GM18909 (cell line): ENCODE data around the gene PHOX2A.
"Not testable (repeated sequence)": the region's sequence is repeated elsewhere in the genome, so short reads cannot be mapped to it uniquely, and the experiment has no call there.

ENCODE experiments used
- ATAC-seq: cut with Tn5 transposase; IDR thresholded peaks from one replicate; pipeline ENCODE4 v1.9.1; 2021; ENCODE audit warnings: mild to moderate bottlenecking; ENCODE audit not compliant: unreplicated experiment, poor library complexity

Gene PHOX2A

GRCh38 chr11:72224564-72225410, 19.2 kb downstream of the PHOX2A start, which contains the start of gene INPPL1:
Gene INPPL1, plus strand, starts transcription at chr11:72224767. Its CDS starts 218 bp downstream, at chr11:72224985.
- no peak for ATAC-seq

- peak; percentile 55 for ATAC-seq
These were observed 20.1 kb downstream of the PHOX2A start for GRCh38 chr11:72223615-72224563.

GRCh38 chr11:72222907-72223614, 20.9 kb downstream of the PHOX2A start:
- ATAC-seq, result peak; percentile 77

GRCh38 chr11:72222106-72222891, 21.7 kb downstream of the PHOX2A start:
- no peak for ATAC-seq

GRCh38 chr11:72221386-72222075, 22.4 kb downstream of the PHOX2A start:
- no peak for ATAC-seq

- ATAC-seq, result no peak
These were observed 23.1 kb downstream of the PHOX2A start for GRCh38 chr11:72220696-72221363.

GRCh38 chr11:72218251-72218745, 25.7 kb downstream of the PHOX2A start:
- no peak for ATAC-seq

GRCh38 chr11:72217841-72218240, 26.1 kb downstream of the PHOX2A start:
- ATAC-seq, result no peak

- ATAC-seq, result no peak
These were observed 27.3 kb downstream of the PHOX2A start, which contains the start of gene FOLR2 for GRCh38 chr11:72216638-72217037. Gene FOLR2, plus strand, starts transcription at chr11:72216794. Its CDS starts 1,791 bp downstream, at chr11:72218585.

- no peak for ATAC-seq
These were observed 34.9 kb downstream of the PHOX2A start for GRCh38 chr11:72209101-72209500.

GRCh38 chr11:72208281-72208680, 35.7 kb downstream of the PHOX2A start:
- ATAC-seq, result no peak

GRCh38 chr11:72206794-72207193, 37.2 kb downstream of the PHOX2A start:
- not testable (repeated sequence) for ATAC-seq

GRCh38 chr11:72204886-72205285, 39.1 kb downstream of the PHOX2A start:
- ATAC-seq, result no peak

- ATAC-seq, result no peak
These were observed 40.8 kb downstream of the PHOX2A start for GRCh38 chr11:72203163-72203562.

- no peak for ATAC-seq
These were observed 41.4 kb downstream of the PHOX2A start for GRCh38 chr11:72202571-72202970.

GRCh38 chr11:72201445-72201844, 42.5 kb downstream of the PHOX2A start:
- ATAC-seq, result not testable (repeated sequence)

GRCh38 chr11:72195518-72196270, 48.3 kb downstream of the PHOX2A start:
- no peak for ATAC-seq
